HG03103 (cell line): ENCODE measurements around the gene NEDD4.
"Not testable (repeated sequence)": the region's sequence is repeated elsewhere in the genome, so short reads cannot be mapped to it uniquely, and the experiment has no call there.

ENCODE experiments used
- ATAC-seq: cut with Tn5 transposase; IDR thresholded peaks from one replicate; pipeline ENCODE4 v1.9.1; 2021; ENCODE audit warnings: low read depth; ENCODE audit not compliant: unreplicated experiment

The NEDD4 gene

DNA sequence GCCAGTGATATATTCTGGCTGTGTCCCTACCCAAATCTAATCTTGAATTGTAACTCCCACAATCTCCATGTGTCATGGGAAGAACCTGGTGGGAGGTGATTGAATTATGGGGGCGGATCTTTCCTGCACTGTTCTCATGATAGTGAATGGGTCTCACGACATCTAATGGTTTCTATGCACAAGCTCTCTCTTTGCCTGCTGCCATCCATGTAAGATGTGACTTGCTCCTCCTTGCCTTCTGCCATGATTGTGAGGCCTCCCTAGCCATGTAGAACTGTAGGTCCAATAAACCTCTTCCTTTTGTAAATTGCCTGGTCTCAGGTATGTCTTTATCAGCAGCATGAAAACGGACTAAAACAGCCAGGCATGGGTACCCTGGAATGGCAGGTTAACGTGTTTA, 150.5 kb downstream of the NEDD4 start:
- ATAC-seq: not testable (repeated sequence)

GRCh38 chr15:55835866-55836265, 157.5 kb downstream of the NEDD4 start:
- no peak for ATAC-seq

- no peak for ATAC-seq
Measured at GRCh38 chr15:55834331-55834730, 159.1 kb downstream of the NEDD4 start.

DNA sequence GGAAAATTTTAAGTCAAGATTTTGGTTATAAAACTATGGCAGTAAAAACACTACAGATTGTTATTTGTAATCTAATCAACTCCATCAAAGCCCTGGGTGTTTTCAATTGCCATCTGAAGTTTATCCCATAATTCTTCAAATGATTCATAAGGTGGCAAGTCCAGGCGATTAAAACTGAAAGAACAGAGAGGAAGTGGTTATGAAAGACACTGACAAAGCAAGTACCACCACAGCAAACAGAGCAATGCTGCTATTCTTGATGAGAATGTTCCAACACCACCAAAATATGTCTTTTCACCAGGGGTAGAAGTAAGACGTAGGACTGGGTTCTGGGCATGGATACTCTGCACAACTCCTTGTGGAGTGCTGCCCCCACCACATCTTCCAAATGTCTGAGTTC, 163.6 kb downstream of the NEDD4 start:
- peak; percentile 67 for ATAC-seq

- ATAC-seq: no peak
Measured at GRCh38 chr15:55827955-55828354, 165.5 kb downstream of the NEDD4 start.

GRCh38 chr15:55827204-55827603, 166.2 kb downstream of the NEDD4 start:
- ATAC-seq: no peak

GRCh38 chr15:55824857-55825613, 168.4 kb downstream of the NEDD4 start:
- no peak for ATAC-seq

DNA sequence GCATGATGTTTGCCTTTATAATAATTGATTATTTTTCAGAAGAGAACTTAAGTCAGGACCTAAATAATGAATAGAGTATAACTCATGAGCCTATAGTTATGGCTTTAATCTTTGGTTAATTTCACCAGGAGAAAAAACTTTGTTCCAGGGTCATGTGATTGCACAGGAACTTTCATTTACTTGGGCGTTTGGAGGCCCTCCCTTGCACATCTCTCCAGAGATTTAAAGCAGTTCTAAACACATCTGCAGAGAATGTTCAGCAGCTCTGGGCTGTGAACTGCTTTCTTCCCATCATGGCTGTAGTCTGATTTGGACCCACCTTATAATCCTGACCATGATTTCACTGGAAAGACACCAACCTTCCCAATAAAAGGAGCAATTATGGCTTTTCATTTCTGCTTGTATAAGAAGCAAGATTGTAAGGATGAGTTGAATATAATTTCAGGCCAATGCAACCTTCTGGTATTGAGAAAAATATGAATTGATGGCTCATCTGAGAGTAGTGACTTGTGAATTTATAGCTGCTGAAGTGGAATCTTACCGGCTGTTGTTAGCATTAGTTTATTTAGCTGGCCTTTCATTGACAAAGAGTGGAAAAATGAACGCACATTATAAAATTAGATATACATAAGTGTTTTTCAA, 169.6 kb downstream of the NEDD4 start:
- no peak for ATAC-seq

- no peak for ATAC-seq
Measured at GRCh38 chr15:55823191-55823670, 170.2 kb downstream of the NEDD4 start.

GRCh38 chr15:55821740-55822139, 171.7 kb downstream of the NEDD4 start:
- ATAC-seq: not testable (repeated sequence)

GRCh38 chr15:55820043-55820442, 173.4 kb downstream of the NEDD4 start:
- no peak for ATAC-seq

DNA sequence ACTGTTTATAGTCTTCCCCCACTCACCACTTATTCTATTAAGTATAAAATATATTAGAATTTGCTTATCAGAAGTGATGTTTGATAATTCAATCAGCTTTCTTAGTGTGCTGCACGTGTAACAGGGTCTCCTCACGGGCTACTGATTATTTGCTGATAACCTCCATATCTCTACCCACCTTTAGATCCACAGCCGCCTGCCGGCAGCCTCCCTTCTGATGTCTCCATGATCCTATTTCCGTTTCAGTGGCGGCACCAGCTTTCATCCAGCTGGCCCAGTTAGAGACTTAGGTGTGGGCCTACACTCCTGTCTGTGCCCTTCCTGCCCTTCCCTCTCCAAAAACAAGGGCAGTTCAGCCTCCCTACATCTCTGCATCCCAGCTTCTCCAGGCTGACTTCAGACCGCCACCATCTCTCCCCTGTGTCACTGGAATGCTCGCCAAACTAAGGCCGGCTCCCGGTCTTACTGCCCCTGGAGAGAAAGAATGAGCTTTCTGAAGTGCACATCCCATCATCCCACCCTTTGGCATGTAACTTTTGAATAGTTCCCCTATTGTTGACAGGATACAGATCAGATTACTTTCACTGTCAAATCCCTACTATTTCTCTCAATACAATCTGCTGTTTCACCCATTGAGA, 173.9 kb downstream of the NEDD4 start:
- no peak for ATAC-seq

DNA sequence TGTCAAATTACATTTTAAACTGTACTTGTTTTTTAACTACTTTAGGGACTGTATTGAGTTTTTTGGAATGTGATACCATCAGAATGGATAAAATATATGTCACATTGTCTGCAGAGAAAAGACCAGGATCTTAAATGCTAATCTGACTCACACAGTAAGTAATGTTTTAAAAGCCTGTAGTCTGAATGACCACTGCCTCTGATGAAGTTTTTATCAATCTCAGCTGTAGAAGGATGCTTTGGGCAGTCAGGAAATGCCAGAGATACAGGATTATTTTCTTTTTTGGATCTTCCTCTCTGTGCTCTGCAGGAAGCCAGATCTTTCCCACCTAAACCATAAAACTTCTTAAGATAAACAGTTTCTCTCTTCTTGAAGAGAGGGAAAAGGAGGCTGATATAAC, 177.4 kb downstream of the NEDD4 start:
- ATAC-seq: no peak

DNA sequence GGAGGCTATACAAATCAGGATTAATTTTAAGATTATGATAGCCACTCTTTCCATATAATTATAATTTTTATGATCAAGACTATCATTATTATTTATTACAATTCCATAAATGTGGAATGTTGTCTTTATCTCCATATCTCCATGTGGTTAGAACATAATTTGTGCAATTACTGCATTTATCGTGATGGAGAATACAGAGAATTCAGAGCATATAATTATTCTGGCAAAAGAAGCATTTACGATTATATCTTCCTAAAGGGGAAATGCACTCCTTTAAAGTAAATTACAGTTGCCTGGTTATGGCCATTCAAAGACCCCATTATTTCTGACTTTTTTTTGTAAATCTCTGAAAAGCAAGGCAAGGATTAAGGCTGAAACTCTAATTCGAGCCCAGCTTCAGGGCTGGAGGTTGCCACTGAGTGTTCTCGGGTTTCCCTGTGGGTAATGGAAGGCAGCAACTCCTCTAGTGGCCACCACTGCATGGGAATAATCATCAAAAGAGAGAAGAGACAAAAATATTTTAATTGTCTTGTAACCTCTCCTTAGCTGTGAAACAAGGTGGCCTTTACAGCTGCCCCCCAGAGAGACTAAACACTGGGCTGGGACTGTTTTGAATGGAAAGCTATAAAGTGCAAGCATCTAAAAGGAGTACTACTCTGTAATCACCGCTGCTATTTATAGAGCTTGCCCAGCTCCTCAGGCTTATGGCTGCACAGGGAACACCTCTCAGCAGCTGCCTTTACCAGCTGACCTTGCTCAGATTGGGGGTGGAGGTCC, 190.6 kb downstream of the NEDD4 start:
- ATAC-seq: no peak

- ATAC-seq: no peak
Measured at GRCh38 chr15:55800216-55800615, 193.2 kb downstream of the NEDD4 start.

DNA sequence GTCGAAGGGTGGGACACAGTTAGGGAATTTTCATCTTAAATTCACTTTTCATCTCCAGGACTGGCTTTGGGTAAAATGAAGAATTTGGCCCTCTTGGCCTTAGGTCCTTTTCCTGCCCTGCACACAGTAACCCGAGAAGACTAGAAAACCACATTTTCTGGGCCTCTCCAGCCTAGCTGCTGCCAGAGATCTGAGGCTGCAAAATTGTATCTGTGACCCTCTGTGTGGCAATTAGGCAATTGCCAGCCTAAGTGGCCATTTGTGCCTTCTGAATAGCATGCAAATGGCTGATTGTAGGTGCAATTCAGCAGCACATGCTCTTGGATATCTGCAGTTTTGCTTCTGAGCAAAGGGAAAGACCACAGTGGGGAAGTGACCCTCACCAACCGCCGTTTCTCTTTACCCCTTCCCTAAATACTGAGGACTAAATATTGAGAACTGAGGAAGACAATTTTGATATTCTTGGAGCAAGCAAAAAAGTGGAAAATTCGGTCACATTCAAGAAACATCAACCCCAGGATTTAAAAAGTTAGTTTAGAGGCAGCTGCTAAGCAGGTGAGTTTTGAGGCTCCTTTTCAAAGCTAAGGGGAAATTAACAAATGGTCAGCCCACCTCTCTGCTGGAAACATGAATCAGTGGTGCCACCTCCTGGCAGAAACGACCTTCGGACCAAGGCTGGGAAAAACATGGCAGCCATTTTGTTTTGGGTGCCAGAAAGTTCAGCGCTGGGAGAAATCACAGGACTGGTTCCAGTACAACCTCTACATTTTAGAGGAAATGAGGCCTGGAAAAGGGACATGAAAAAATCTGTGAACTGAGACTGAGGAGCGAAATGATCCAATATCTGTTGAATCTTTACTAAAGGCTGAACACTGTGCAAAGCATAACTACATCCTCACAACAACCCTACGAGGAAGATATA, 193.9 kb downstream of the NEDD4 start:
- ATAC-seq: peak; percentile 63

DNA sequence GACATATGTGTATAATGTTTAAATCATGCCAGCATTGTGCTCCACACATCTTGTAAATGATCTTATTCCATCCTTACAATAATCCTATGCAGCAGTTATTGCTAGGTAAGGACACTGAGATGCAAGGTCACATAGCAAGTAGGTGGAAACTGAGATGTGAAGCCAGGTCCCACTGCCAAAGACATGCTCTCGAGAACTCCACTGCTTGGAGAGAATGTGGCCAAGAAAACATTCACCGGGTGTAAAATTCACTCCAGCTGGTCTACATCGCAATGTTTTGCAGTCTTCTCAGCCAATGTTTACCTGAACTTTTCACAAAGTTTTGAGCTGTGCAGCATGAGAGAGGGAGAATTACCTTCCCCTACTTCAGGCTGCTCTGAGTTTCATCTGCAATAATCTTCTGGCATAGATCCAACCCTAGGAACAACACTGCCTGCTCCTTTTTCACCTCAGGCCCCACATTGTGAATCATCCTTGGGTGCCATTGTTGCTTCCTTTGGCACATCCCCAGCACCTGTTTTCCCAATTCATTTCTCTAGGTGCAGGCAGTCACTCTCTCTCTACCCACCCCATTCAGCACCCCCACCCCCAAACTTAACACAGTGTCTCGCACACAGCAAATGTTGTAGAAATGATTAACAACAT, 197.0 kb downstream of the NEDD4 start:
- ATAC-seq: no peak

- no peak for ATAC-seq
Measured at GRCh38 chr15:55795031-55795430, 198.4 kb downstream of the NEDD4 start.
